GM23338 (cell line): Measurements from ENCODE around the gene COL4A1. TPM values are rescaled to one million over a fixed set of nuclear protein-coding genes. Genes with fewer than 3 reads are reported as not detected.

ENCODE experiments used
- ATAC-seq: fragments of 200-7000 bp; cut with Tn5 transposase; 3 replicates; pipeline ENCODE4 v1.9.1; 2020
- DNase-seq: peaks from one replicate; pipeline ENCODE4 v3.0.0-alpha.2; 2015; ENCODE audit warnings: low spot score
- H2AFZ ChIP-seq: fragments of 200-600 bp; sonication (generic); 2 replicates; pipeline ENCODE4 v1.8.0; 2016; ENCODE audit warnings: antibody characterized with exemption, mild to moderate bottlenecking, moderate library complexity
- H3F3A ChIP-seq: fragments of 200-600 bp; sonication (generic); replicated peaks from 2 replicates; pipeline ENCODE4 v1.8.0; 2017; ENCODE audit warnings: antibody characterized with exemption, mixed run types, low read depth
- H3K27ac ChIP-seq: fragments of 200-600 bp; sonication (generic); 2 replicates; pipeline ENCODE4 v1.6.1; 2016; ENCODE audit warnings: low read depth
- H3K27me3 ChIP-seq: fragments of 200-600 bp; sonication (generic); 2 replicates; pipeline ENCODE4 v1.8.0; 2016; ENCODE audit warnings: mild to moderate bottlenecking, mixed run types, moderate library complexity; ENCODE audit not compliant: insufficient read depth
- H3K36me3 ChIP-seq: fragments of 200-600 bp; sonication (generic); 2 replicates; pipeline ENCODE4 v1.8.0; 2016; ENCODE audit warnings: mild to moderate bottlenecking; ENCODE audit not compliant: insufficient read depth
- H3K4me1 ChIP-seq: fragments of 200-600 bp; sonication (generic); 2 replicates; pipeline ENCODE4 v1.8.0; 2016; ENCODE audit warnings: mild to moderate bottlenecking, moderate library complexity; ENCODE audit not compliant: insufficient read depth
- H3K4me2 ChIP-seq: fragments of 200-600 bp; sonication (generic); 2 replicates; pipeline ENCODE4 v1.7.1; 2017; ENCODE audit warnings: mixed run types
- H3K4me3 ChIP-seq: fragments of 200-600 bp; sonication (generic); 2 replicates; pipeline ENCODE4 v1.6.1; 2016; ENCODE audit warnings: mixed run types
- H3K79me2 ChIP-seq: fragments of 200-600 bp; sonication (generic); replicated peaks from 2 replicates; pipeline ENCODE4 v1.8.0; 2017; ENCODE audit warnings: mild to moderate bottlenecking; ENCODE audit not compliant: insufficient read depth
- H3K9me2 ChIP-seq: fragments of 200-600 bp; sonication (generic); 2 replicates; pipeline ENCODE4 v1.8.0; 2017; ENCODE audit not compliant: insufficient read depth
- H4K20me1 ChIP-seq: fragments of 200-600 bp; sonication (generic); replicated peaks from 2 replicates; pipeline ENCODE4 v1.8.0; 2017; ENCODE audit warnings: mild to moderate bottlenecking; ENCODE audit not compliant: insufficient read depth
- H3K27ac Mint-ChIP-seq: 2 replicates; pipeline ENCODE4 v1.8.0; 2020; ENCODE audit warnings: inconsistent platforms, mild to moderate bottlenecking, moderate library complexity, mixed read lengths
- H3K27me3 Mint-ChIP-seq: 3 replicates; pipeline ENCODE4 v1.8.0; 2022; ENCODE audit warnings: low read depth, mild to moderate bottlenecking, moderate library complexity, mixed read lengths, inconsistent platforms; ENCODE audit not compliant: insufficient read depth, poor library complexity
- H3K36me3 Mint-ChIP-seq: 3 replicates; pipeline ENCODE4 v1.8.0; 2021; ENCODE audit warnings: low read depth, mild to moderate bottlenecking, inconsistent platforms, moderate library complexity, mixed read lengths
- H3K4me1 Mint-ChIP-seq: 3 replicates; pipeline ENCODE4 v1.8.0; 2020; ENCODE audit warnings: mild to moderate bottlenecking, inconsistent platforms, mixed read lengths
- H3K4me3 Mint-ChIP-seq: 3 replicates; pipeline ENCODE4 v1.8.0; 2021; ENCODE audit warnings: moderate library complexity, mild to moderate bottlenecking, inconsistent platforms, mixed read lengths
- H3K9me3 Mint-ChIP-seq: 3 replicates; pipeline ENCODE4 v1.8.0; 2020; ENCODE audit warnings: moderate library complexity, mild to moderate bottlenecking, inconsistent platforms, mixed read lengths
- CREB1 ChIP-seq: fragments of 250-450 bp; sonication (Bioruptor Pico); IDR thresholded peaks from 2 replicates; pipeline ENCODE4 v1.5.0; 2020; ENCODE audit warnings: low read depth, mild to moderate bottlenecking, moderate library complexity
- CTCF ChIP-seq, 2 experiments: fragments of 200-600 bp in 1 of 2; sonication (generic) in 1 of 2; conservative IDR thresholded peaks; 2 replicates each; pipeline versions ENCODE4 v1.5.1 to v1.6.1; 2016 to 2017; ENCODE audit warnings: antibody characterized with exemption in 2 of 2, low read depth in 2 of 2, mild to moderate bottlenecking in 2 of 2, moderate library complexity in 1 of 2
- ETS1 ChIP-seq: IDR thresholded peaks from 2 replicates; pipeline ENCODE4 v1.6.1; 2016; ENCODE audit warnings: antibody characterized with exemption
- EZH2 ChIP-seq: fragments of 200-600 bp; sonication (generic); IDR thresholded peaks from one replicate; pipeline ENCODE4 v1.8.0; 2017; ENCODE audit warnings: antibody characterized with exemption, mild to moderate bottlenecking, low read depth; ENCODE audit not compliant: unreplicated experiment
- EZH2phosphoT487 ChIP-seq: fragments of 200-600 bp; sonication (generic); IDR thresholded peaks from one replicate; pipeline ENCODE4 v1.8.1; 2018; ENCODE audit warnings: antibody characterized with exemption; ENCODE audit not compliant: unreplicated experiment
- JUNB ChIP-seq: IDR thresholded peaks from one replicate; pipeline ENCODE4 v1.6.1; 2016; ENCODE audit warnings: antibody characterized with exemption; ENCODE audit not compliant: unreplicated experiment
- NANOG ChIP-seq: IDR thresholded peaks from 2 replicates; pipeline ENCODE4 v1.6.1; 2016; ENCODE audit warnings: antibody characterized with exemption, borderline replicate concordance
- POLR2AphosphoS5 ChIP-seq: IDR thresholded peaks from 2 replicates; pipeline ENCODE4 v1.6.1; 2016; ENCODE audit warnings: antibody characterized with exemption, low read depth
- STAT1 ChIP-seq: IDR thresholded peaks from one replicate; pipeline ENCODE4 v1.6.1; 2016; ENCODE audit warnings: antibody characterized with exemption; ENCODE audit not compliant: unreplicated experiment
- ZNF114 ChIP-seq: fragments of 250-450 bp; sonication (Bioruptor Pico); IDR thresholded peaks from 2 replicates; pipeline ENCODE4 v1.5.0; 2020; ENCODE audit warnings: mild to moderate bottlenecking, moderate library complexity
- ZNF331 ChIP-seq: fragments of 250-450 bp; sonication (Bioruptor Pico); IDR thresholded peaks from 2 replicates; pipeline ENCODE4 v1.5.0; 2020; ENCODE audit warnings: low read depth, mild to moderate bottlenecking, moderate library complexity
- polyA plus RNA-seq: library from polyadenylated mRNA; unstranded; fragments of >200 nt; fragmentation: Nextera tagmentation; extraction: Ambion mirVana; gene quantifications from 2 replicates; pipeline ENCODE4 v1.2.1, GENCODE V29; 2016
- total RNA-seq: library from RNA; depleted of rRNA; stranded (reverse); fragments of >200 nt; shearing (Covaris generic); gene quantifications from 2 replicates; pipeline ENCODE4 v1.2.3, GENCODE V29; 2014
- TF ChIP-seq, protein P1 (sequence below): fragments of 250-450 bp; sonication (Bioruptor Pico); IDR thresholded peaks from 2 replicates; pipeline ENCODE4 v1.5.0; 2020; ENCODE audit warnings: mild to moderate bottlenecking, moderate library complexity
- TF ChIP-seq, protein P2 (sequence below): IDR thresholded peaks from one replicate; pipeline ENCODE4 v1.6.1; 2018; ENCODE audit warnings: antibody characterized with exemption; ENCODE audit not compliant: unreplicated experiment

COL4A1 gene
- total and polyA plus RNA-seq, 2 experiments from 2014 or later, result 39.1 to 110 TPM

GRCh38 chr13:110115591-110115990 is 191.4 kb downstream of the COL4A1 start:
- Histone ChIP-seq H3K9me2 (no peaks in the 10 kb centered on the region), H3K27me3 (no peaks in the 10 kb centered on the region), H3K79me2 (no peaks in the 10 kb centered on the region), H3K27ac (no peak overlapping the region), H3F3A (no peaks in the 10 kb centered on the region), H4K20me1 (no peaks in the 10 kb centered on the region), H3K4me3 (no peak overlapping the region), H2AFZ (no peak overlapping the region), H3K36me3 (no peaks in the 10 kb centered on the region), H3K4me1 (no peaks in the 10 kb centered on the region), H3K4me2 (no peak overlapping the region)
- DNase-seq (no peak), ATAC-seq (no peak)
- H3K36me3 Mint-ChIP-seq, result no peaks in the 10 kb centered on the region
- H3K4me3 Mint-ChIP-seq, result no peak overlapping the region
- no peak overlapping the region for H3K27ac Mint-ChIP-seq
- TF ChIP-seq CTCF (conservative IDR thresholded peaks at IDR 0.05; ENCODE audit: low read depth in 2 of 2) (no peak), ZNF331 (no peak), JUNB (no peak), NANOG (no peak), STAT1 (no peak), EZH2 (no peak), POLR2AphosphoS5 (no peak), ETS1 (no peak), CREB1 (no peak), ZNF114 (CRISPR knock-in tag) (no peak), EZH2phosphoT487 (no peak)
- TF ChIP-seq, protein P1, sequence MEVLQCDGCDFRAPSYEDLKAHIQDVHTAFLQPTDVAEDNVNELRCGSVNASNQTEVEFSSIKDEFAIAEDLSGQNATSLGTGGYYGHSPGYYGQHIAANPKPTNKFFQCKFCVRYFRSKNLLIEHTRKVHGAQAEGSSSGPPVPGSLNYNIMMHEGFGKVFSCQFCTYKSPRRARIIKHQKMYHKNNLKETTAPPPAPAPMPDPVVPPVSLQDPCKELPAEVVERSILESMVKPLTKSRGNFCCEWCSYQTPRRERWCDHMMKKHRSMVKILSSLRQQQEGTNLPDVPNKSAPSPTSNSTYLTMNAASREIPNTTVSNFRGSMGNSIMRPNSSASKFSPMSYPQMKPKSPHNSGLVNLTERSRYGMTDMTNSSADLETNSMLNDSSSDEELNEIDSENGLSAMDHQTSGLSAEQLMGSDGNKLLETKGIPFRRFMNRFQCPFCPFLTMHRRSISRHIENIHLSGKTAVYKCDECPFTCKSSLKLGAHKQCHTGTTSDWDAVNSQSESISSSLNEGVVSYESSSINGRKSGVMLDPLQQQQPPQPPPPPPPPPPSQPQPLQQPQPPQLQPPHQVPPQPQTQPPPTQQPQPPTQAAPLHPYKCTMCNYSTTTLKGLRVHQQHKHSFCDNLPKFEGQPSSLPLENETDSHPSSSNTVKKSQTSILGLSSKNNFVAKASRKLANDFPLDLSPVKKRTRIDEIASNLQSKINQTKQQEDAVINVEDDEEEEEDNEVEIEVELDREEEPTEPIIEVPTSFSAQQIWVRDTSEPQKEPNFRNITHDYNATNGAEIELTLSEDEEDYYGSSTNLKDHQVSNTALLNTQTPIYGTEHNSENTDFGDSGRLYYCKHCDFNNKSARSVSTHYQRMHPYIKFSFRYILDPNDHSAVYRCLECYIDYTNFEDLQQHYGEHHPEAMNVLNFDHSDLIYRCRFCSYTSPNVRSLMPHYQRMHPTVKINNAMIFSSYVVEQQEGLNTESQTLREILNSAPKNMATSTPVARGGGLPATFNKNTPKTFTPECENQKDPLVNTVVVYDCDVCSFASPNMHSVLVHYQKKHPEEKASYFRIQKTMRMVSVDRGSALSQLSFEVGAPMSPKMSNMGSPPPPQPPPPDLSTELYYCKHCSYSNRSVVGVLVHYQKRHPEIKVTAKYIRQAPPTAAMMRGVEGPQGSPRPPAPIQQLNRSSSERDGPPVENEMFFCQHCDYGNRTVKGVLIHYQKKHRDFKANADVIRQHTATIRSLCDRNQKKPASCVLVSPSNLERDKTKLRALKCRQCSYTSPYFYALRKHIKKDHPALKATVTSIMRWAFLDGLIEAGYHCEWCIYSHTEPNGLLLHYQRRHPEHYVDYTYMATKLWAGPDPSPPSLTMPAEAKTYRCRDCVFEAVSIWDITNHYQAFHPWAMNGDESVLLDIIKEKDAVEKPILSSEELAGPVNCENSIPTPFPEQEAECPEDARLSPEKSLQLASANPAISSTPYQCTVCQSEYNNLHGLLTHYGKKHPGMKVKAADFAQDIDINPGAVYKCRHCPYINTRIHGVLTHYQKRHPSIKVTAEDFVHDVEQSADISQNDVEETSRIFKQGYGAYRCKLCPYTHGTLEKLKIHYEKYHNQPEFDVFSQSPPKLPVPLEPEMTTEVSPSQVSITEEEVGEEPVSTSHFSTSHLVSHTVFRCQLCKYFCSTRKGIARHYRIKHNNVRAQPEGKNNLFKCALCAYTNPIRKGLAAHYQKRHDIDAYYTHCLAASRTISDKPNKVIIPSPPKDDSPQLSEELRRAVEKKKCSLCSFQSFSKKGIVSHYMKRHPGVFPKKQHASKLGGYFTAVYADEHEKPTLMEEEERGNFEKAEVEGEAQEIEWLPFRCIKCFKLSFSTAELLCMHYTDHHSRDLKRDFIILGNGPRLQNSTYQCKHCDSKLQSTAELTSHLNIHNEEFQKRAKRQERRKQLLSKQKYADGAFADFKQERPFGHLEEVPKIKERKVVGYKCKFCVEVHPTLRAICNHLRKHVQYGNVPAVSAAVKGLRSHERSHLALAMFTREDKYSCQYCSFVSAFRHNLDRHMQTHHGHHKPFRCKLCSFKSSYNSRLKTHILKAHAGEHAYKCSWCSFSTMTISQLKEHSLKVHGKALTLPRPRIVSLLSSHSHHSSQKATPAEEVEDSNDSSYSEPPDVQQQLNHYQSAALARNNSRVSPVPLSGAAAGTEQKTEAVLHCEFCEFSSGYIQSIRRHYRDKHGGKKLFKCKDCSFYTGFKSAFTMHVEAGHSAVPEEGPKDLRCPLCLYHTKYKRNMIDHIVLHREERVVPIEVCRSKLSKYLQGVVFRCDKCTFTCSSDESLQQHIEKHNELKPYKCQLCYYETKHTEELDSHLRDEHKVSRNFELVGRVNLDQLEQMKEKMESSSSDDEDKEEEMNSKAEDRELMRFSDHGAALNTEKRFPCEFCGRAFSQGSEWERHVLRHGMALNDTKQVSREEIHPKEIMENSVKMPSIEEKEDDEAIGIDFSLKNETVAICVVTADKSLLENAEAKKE (CRISPR knock-in tag), result no peak
- TF ChIP-seq, protein P2, sequence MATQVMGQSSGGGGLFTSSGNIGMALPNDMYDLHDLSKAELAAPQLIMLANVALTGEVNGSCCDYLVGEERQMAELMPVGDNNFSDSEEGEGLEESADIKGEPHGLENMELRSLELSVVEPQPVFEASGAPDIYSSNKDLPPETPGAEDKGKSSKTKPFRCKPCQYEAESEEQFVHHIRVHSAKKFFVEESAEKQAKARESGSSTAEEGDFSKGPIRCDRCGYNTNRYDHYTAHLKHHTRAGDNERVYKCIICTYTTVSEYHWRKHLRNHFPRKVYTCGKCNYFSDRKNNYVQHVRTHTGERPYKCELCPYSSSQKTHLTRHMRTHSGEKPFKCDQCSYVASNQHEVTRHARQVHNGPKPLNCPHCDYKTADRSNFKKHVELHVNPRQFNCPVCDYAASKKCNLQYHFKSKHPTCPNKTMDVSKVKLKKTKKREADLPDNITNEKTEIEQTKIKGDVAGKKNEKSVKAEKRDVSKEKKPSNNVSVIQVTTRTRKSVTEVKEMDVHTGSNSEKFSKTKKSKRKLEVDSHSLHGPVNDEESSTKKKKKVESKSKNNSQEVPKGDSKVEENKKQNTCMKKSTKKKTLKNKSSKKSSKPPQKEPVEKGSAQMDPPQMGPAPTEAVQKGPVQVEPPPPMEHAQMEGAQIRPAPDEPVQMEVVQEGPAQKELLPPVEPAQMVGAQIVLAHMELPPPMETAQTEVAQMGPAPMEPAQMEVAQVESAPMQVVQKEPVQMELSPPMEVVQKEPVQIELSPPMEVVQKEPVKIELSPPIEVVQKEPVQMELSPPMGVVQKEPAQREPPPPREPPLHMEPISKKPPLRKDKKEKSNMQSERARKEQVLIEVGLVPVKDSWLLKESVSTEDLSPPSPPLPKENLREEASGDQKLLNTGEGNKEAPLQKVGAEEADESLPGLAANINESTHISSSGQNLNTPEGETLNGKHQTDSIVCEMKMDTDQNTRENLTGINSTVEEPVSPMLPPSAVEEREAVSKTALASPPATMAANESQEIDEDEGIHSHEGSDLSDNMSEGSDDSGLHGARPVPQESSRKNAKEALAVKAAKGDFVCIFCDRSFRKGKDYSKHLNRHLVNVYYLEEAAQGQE, result no peak
- no peaks in the 10 kb centered on the region for H3K9me3 Mint-ChIP-seq
- peaks cover 5% of the 10 kb centered on the region; the same call in 1 of the 3 replicates for H3K4me1 Mint-ChIP-seq
- peaks cover 8% of the 10 kb centered on the region for H3K27me3 Mint-ChIP-seq
